Measurements from ENCODE around the gene HCN2.

DNA sequence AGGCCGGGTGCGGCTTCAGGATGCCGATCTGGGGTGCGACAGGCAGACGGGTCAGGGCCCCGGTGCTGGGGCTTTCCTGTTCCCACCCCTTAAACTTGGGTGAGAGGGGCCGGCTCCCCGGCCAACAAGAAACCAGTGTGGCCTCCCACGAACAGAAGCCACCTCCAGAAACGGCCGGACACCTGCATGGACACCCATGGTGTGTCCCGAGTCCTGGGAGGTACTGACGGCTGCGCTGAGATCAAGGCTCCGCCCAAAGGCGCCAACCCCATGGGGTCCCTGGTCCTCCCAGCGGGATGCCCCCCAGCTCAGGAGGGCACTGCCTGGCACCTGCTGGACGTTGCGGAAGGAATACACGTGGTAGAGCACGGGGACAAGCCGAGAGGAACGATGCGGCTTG lies 32.1 kb downstream of the HCN2 start:
- TF ChIP-seq POLR2A (IDR thresholded peaks at IDR 0.05) (no peak), CTCF (IDR thresholded peaks at IDR 0.05) (no peak)

Data from prostate gland (tissue), 2 donors.